Measurements from ENCODE around the gene SGIP1.
"Not testable (repeated sequence)": the region's sequence is repeated elsewhere in the genome, so short reads cannot be mapped to it uniquely, and the experiment has no call there.

Gene SGIP1

DNA sequence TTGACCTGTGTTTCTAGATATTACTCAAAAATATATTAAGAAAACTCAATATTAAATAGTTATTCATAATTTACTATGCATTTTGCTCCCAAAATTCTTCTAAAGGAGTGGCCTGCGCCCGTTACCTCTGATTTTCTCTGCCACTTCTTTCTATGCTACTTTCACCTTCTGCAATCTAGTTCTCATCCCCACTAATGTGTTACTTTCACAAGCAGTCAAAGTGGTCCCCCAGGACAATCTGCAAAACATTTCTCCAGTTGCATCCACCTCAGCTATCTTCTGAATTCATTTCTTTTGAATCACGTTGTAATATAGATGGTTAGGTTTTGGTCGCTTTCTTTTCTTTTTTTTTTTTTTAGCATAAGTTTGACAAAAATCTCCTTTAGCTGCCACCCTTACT is 253.7 kb downstream of the SGIP1 start:
- intact Hi-C loops (cut with DNase I): no loop called here
- no peak for DNase-seq

DNA sequence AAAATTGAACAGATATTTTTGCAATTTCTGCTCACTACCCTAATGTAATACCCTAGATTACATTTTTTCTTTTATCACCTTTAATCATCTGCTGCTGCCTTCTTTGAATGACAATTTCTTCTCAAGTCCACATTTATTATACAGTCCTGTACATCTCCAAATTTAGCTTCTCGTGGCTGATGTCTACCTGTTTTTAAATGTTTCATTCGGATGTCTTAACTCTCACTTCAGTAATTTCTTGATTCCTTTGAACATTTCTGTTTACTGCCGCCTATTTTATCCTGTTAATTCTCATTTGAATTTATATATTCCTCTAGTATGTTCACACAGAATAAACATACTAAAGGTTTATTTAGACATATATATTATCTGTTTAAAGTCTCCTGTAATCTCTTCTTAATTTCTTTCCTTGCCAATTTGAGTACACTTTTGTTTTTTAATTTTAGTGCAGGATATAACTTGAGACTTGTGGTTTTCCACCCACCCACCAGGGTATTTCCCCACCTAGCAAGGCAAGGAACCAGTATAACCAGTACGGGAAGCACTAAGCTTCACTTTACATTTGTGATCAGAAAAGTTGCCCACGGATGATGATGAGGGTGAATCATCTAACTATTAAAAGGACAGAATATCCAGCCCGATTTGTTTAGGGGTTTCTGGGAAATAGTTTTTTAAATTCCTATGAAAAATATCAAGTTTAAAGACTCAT is 254.4 kb downstream of the SGIP1 start:
- DNase-seq: no peak
- intact Hi-C loops (cut with DNase I): no loop called here

DNA sequence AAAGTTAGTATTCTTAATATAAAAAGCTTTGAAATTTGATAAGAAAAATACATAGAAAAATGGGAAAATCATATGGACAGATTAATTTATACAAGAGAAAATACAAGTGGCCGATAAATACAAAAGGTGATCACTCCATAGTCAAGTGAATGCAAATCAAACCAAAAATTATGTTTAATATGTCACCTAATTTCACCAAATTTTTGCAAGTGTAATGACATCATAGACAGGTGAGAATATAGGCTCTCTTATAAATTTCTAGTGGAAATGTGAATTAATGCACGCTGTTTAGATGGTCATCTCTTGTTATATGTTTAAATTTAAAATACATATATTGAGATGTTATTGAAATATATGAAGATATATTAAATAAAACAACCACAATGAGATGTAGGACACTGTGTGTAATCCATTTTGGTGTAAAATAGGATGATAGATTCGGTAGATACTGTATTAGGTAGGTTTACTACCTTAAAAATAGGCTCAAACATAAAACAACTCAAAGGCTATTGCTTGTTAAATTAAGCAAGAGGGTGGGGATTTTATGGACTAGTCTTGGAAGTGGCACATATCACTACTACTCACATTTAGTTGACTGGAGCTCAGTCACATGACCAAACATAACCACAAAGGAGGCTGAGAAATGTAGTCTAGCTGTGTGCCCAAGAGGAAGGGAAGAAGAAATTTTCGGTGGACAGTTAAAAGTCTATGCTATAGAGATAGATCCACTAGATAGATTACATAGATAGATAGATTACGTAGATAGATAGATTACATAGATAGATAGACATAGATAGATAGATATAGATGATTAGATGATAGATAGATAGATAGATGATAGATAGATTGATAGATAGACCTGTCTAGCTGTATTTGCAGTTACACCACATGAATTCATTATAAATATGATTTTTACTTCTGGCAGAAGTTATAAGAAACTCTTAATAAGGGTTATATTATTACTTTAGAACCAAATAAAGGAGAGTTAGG is 258.0 kb downstream of the SGIP1 start:
- no peak for DNase-seq
- intact Hi-C loops (cut with DNase I): no loop called here

DNA sequence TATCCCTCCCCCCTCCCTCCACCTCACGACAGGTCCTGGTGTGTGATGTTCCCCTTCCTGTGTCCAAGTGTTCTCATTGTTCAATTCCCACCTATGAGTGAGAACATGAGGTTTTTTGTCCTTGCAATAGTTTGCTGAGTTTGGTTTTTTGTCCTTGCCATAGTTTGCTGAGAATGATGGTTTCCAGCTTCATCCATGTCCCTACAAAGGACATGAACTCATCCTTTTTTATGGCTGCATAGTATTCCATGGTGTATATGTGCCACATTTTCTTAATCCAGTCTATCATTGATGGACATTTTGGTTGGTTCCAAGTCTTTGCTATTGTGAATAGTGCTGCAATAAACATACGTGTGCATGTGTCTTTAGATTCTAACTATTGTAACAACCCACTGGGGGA is 261.9 kb downstream of the SGIP1 start:
- intact Hi-C loops (cut with DNase I); DNase-seq: not testable (repeated sequence)
